HL-60 (cell line): ENCODE results near the gene ENTPD6.

Experiments used
- CTCF ChIP-seq: IDR thresholded peaks from one replicate; pipeline ENCODE4 v1.5.1; 2011; ENCODE audit warnings: low read length, control low read depth, inconsistent platforms; ENCODE audit not compliant: insufficient read depth
- POLR2AphosphoS5 ChIP-seq: IDR thresholded peaks from 2 replicates; pipeline ENCODE4 v1.6.1; 2012; ENCODE audit warnings: low read depth

- TF ChIP-seq CTCF: no peak
- TF ChIP-seq POLR2AphosphoS5: no peak
These were observed 34.6 kb upstream of the ENTPD6 start for GRCh38 chr20:25160897-25161296.
